Hepatic stellate cell (primary cell): Measurements from ENCODE around the gene IDH3B.
"Not testable (repeated sequence)": the region's sequence is repeated elsewhere in the genome, so short reads cannot be mapped to it uniquely, and the experiment has no call there.

Experiments used
- DNase-seq: peaks from one replicate; pipeline ENCODE4 v3.0.0; 2011; ENCODE audit warnings: low spot score

The IDH3B gene

GRCh38 chr20:2663887-2664719 lies at the start of gene IDH3B:
Gene IDH3B, minus strand, starts transcription at chr20:2664216. Its CDS starts 28 bp downstream, at chr20:2664188.
- peak; percentile 92 for DNase-seq

GRCh38 chr20:2713285-2713684 lies 49.3 kb upstream of the IDH3B start:
- DNase-seq = no peak

- DNase-seq = no peak
Measured at GRCh38 chr20:2709205-2709981, 45.4 kb upstream of the IDH3B start.

- no peak for DNase-seq
Measured at GRCh38 chr20:2708665-2709064, 44.6 kb upstream of the IDH3B start.

GRCh38 chr20:2708073-2708415 lies 44.0 kb upstream of the IDH3B start:
- DNase-seq = no peak

- no peak for DNase-seq
Measured at GRCh38 chr20:2707353-2708072, 43.5 kb upstream of the IDH3B start.

GRCh38 chr20:2706688-2707352 lies 42.8 kb upstream of the IDH3B start:
- DNase-seq = no peak

- no peak for DNase-seq
Measured at GRCh38 chr20:2705931-2706645, 42.1 kb upstream of the IDH3B start.

- DNase-seq = no peak
Measured at GRCh38 chr20:2703716-2704475, 39.9 kb upstream of the IDH3B start.

GRCh38 chr20:2701671-2702081 lies 37.7 kb upstream of the IDH3B start:
- no peak for DNase-seq

GRCh38 chr20:2700913-2701620 lies 37.1 kb upstream of the IDH3B start:
- no peak for DNase-seq

GRCh38 chr20:2699775-2700413 lies 35.9 kb upstream of the IDH3B start:
- no peak for DNase-seq

- no peak for DNase-seq
Measured at GRCh38 chr20:2698912-2699311, 34.9 kb upstream of the IDH3B start.

- DNase-seq = no peak
Measured at GRCh38 chr20:2698186-2698817, 34.3 kb upstream of the IDH3B start.

GRCh38 chr20:2697768-2698167 lies 33.8 kb upstream of the IDH3B start:
- no peak for DNase-seq

GRCh38 chr20:2696646-2697045 lies 32.6 kb upstream of the IDH3B start:
- DNase-seq = no peak

GRCh38 chr20:2695984-2696525 lies 32.0 kb upstream of the IDH3B start:
- not testable (repeated sequence) for DNase-seq

GRCh38 chr20:2695206-2695983 lies 31.4 kb upstream of the IDH3B start:
- DNase-seq = no peak
